ENCODE data around the gene SLC6A20. TPM values are rescaled to one million over a fixed set of nuclear protein-coding genes. Genes with fewer than 3 reads are reported as not detected.

The SLC6A20 gene
- total RNA-seq, 1 experiment from 2014 or later = 0.09 TPM

GRCh38 chr3:45794660-45795059 lies 1.7 kb downstream of the SLC6A20 start:
- no peaks in the 10 kb centered on the region for H3K9me3 ChIP-seq (ENCODE audit: control insufficient read depth, low read depth, low read length)
- peaks cover 4 to 12% of the 10 kb centered on the region in 2 experiments for H3K9me3 Mint-ChIP-seq
- peaks cover 0 to 11% (median 2%) of the 10 kb centered on the region in 3 experiments; a peak in 4 of 7 replicates for H3K36me3 Mint-ChIP-seq (ENCODE audit: insufficient read depth in 1 of 3, low read depth in 3 of 3)
- H2BK20ac ChIP-seq (ENCODE audit: low read depth, low read length, poor library complexity, severe bottlenecking) = no peak overlapping the region
- no peak overlapping the region for H2BK5ac ChIP-seq (ENCODE audit: insufficient read length, low read length)
- H2BK15ac ChIP-seq (ENCODE audit: low read depth, low read length) = no peak overlapping the region
- H3K4me1 ChIP-seq (ENCODE audit: insufficient read depth, low read length) = no peaks in the 10 kb centered on the region
- H4K91ac ChIP-seq (ENCODE audit: insufficient read length, low read depth, low read length) = no peak overlapping the region
- H4K8ac ChIP-seq (replicated peaks; ENCODE audit: insufficient read length, low read depth, low read length) = no peak overlapping the region
- TF ChIP-seq CTCF (conservative IDR thresholded peaks at IDR 0.05) = no peak
- no peak overlapping the region for H2AK5ac ChIP-seq (ENCODE audit: insufficient read length, low read length)
- no peak overlapping the region for H3K9ac ChIP-seq (ENCODE audit: extremely low read depth, insufficient read length, low read length)
- whole genome bisulfite sequencing (ENCODE audit: extremely low coverage, insufficient read length, low lambda C conversion rate) = no CpG with 5 or more reads among the region's 1 CpG
- no peak overlapping the region for H3K14ac ChIP-seq (ENCODE audit: insufficient read depth, low read length)
- no peak overlapping the region for H2AFZ ChIP-seq (ENCODE audit: low read length)
- H3K4me2 ChIP-seq (ENCODE audit: insufficient read depth, insufficient read length, low read length) = no peak overlapping the region
- H2BK12ac ChIP-seq (ENCODE audit: insufficient read length, low read depth, low read length) = no peak overlapping the region
- no peak overlapping the region for H3K18ac ChIP-seq (ENCODE audit: insufficient read length, low read depth, low read length)
- H3K23ac ChIP-seq (ENCODE audit: insufficient read length, low read depth, low read length) = no peak overlapping the region
- peaks cover 86% of the 10 kb centered on the region for H3K27me3 Mint-ChIP-seq (ENCODE audit: low read depth)
- H3K4ac ChIP-seq (ENCODE audit: low read depth, low read length) = no peak overlapping the region
- peaks cover 8% of the 10 kb centered on the region for H3K23me2 ChIP-seq (ENCODE audit: insufficient read length, low read depth, low read length, poor library complexity, severe bottlenecking)
- DNase-seq = no peak
- no peak overlapping the region for H3T11ph ChIP-seq (ENCODE audit: low read length)
- no peaks in the 10 kb centered on the region for H3K79me2 ChIP-seq (ENCODE audit: insufficient read depth, low read length)
- H3K4me3 Mint-ChIP-seq = no peak overlapping the region
- no peaks in the 10 kb centered on the region for H4K20me1 ChIP-seq (ENCODE audit: control insufficient read depth, insufficient read depth, insufficient read length)
- H3K27ac Mint-ChIP-seq = no peak overlapping the region
- H3K56ac ChIP-seq (ENCODE audit: insufficient read length, low read depth, low read length) = no peak overlapping the region
- peaks cover 10 to 14% of the 10 kb centered on the region in 2 experiments for H3K4me1 Mint-ChIP-seq
- no peak overlapping the region for H2BK120ac ChIP-seq (ENCODE audit: low read depth, low read length, poor library complexity, severe bottlenecking)
- H4K5ac ChIP-seq (ENCODE audit: insufficient read length, low read depth, low read length) = no peak overlapping the region
- H3K27ac ChIP-seq (ENCODE audit: insufficient read length, low read depth, low read length) = no peak overlapping the region
- no peaks in the 10 kb centered on the region for H3K79me1 ChIP-seq (ENCODE audit: insufficient read depth, low read depth, low read length, poor library complexity, severe bottlenecking)
- H3K27me3 ChIP-seq (ENCODE audit: insufficient read depth, low read length) = peaks cover 32% of the 10 kb centered on the region
